HEK293 (cell line): ENCODE results near the gene KIRREL3.
"Not testable (repeated sequence)": the region's sequence is repeated elsewhere in the genome, so short reads cannot be mapped to it uniquely, and the experiment has no call there.

Experiments used
- CTCF ChIA-PET: fragments of 350-600 bp; formaldehyde crosslinking; extraction: SDS; loops from one replicate; lab custom pipeline; 2021; ENCODE audit warnings: antibody characterized with exemption; lab: Yijun Ruan, JAX
- POLR2A ChIA-PET: fragments of 300-600 bp; formaldehyde crosslinking; extraction: SDS; loops from one replicate; lab custom pipeline; 2020; ENCODE audit warnings: antibody characterized with exemption, inconsistent platforms; lab: Yijun Ruan, JAX
- H3K27ac ChIP-seq: fragments of 200-500 bp; sonication (Bioruptor generic); 2 replicates; pipeline ENCODE4 v1.5.1; 2014; ENCODE audit warnings: low read depth, low read length, control low read depth, inconsistent platforms; ENCODE audit errors: extremely low read depth
- H3K36me3 ChIP-seq, 2 experiments: fragments of 200-500 bp in 1 of 2; sonication (Bioruptor generic) in 1 of 2; 1 replicate in 1 of 2; 2 replicates in 1 of 2; pipeline ENCODE4 v1.5.1; 2014 to 2017; ENCODE audit warnings: inconsistent platforms in 2 of 2, low read length in 2 of 2; ENCODE audit not compliant: control insufficient read depth in 2 of 2, insufficient read depth in 1 of 2
- H3K4me1 ChIP-seq: fragments of 200-500 bp; sonication (Bioruptor generic); 2 replicates; pipeline ENCODE4 v1.5.1; 2014; ENCODE audit warnings: mild to moderate bottlenecking, low read length, inconsistent platforms; ENCODE audit not compliant: control insufficient read depth, insufficient read depth
- H3K4me3 ChIP-seq: 2 replicates; pipeline ENCODE4 v1.5.1; 2011; ENCODE audit warnings: low read depth, mild to moderate bottlenecking, control low read depth, low read length, moderate library complexity
- H3K9me3 ChIP-seq: fragments of 200-500 bp; sonication (Bioruptor generic); 2 replicates; pipeline ENCODE4 v1.5.1; 2014; ENCODE audit warnings: low read depth, low read length, inconsistent platforms; ENCODE audit not compliant: control insufficient read depth, insufficient read depth
- GLIS2 ChIP-seq: fragments of 450-650 bp; formaldehyde crosslinking; IDR thresholded peaks from 2 replicates; pipeline ENCODE4 v1.5.1; 2016; ENCODE audit warnings: missing biosample characterization, missing genetic modification characterization
- OSR2 ChIP-seq: fragments of 450-650 bp; formaldehyde crosslinking; IDR thresholded peaks from 2 replicates; pipeline ENCODE4 v1.5.1; 2016; ENCODE audit warnings: missing biosample characterization, missing genetic modification characterization
- SETDB1 ChIP-seq: IDR thresholded peaks from one replicate; pipeline ENCODE4 v1.6.1; 2017; ENCODE audit warnings: mild to moderate bottlenecking, low read length, moderate library complexity, mixed read lengths; ENCODE audit not compliant: insufficient read length
- ZBTB44 ChIP-seq: fragments of 450-650 bp; IDR thresholded peaks from 2 replicates; pipeline ENCODE4 v1.5.1; 2018; ENCODE audit warnings: missing biosample characterization, mild to moderate bottlenecking, missing genetic modification characterization
- ZNF148 ChIP-seq: fragments of 450-650 bp; formaldehyde crosslinking; IDR thresholded peaks from 2 replicates; pipeline ENCODE4 v1.5.0; 2017; ENCODE audit warnings: missing biosample characterization, missing genetic modification characterization, borderline replicate concordance
- ZNF155 ChIP-seq: fragments of 450-650 bp; formaldehyde crosslinking; IDR thresholded peaks from 2 replicates; pipeline ENCODE4 v1.5.1; 2016; ENCODE audit warnings: missing biosample characterization, missing genetic modification characterization
- ZNF184 ChIP-seq: fragments of 450-650 bp; IDR thresholded peaks from 2 replicates; pipeline ENCODE4 v1.5.1; 2018; ENCODE audit warnings: missing biosample characterization, mild to moderate bottlenecking, missing genetic modification characterization
- ZNF350 ChIP-seq: fragments of 450-650 bp; formaldehyde crosslinking; IDR thresholded peaks from 2 replicates; pipeline ENCODE4 v1.5.0; 2017; ENCODE audit warnings: missing biosample characterization, mild to moderate bottlenecking, missing genetic modification characterization
- ZNF366 ChIP-seq: fragments of 450-650 bp; formaldehyde crosslinking; conservative IDR thresholded peaks from 2 replicates; pipeline ENCODE4 v1.5.1; 2016; ENCODE audit warnings: missing biosample characterization, missing genetic modification characterization
- ZNF426 ChIP-seq: fragments of 450-650 bp; formaldehyde crosslinking; IDR thresholded peaks from 2 replicates; pipeline ENCODE4 v1.5.1; 2017; ENCODE audit warnings: missing biosample characterization, missing genetic modification characterization, mild to moderate bottlenecking, inconsistent platforms, moderate library complexity
- ZNF473 ChIP-seq: fragments of 450-650 bp; formaldehyde crosslinking; IDR thresholded peaks from 2 replicates; pipeline ENCODE4 v1.5.1; 2017; ENCODE audit warnings: missing biosample characterization, missing genetic modification characterization
- ZNF488 ChIP-seq: fragments of 450-650 bp; formaldehyde crosslinking; IDR thresholded peaks from 2 replicates; pipeline ENCODE4 v1.5.1; 2016; ENCODE audit warnings: missing biosample characterization, missing genetic modification characterization
- ZNF555 ChIP-seq: fragments of 450-650 bp; formaldehyde crosslinking; conservative IDR thresholded peaks from 2 replicates; pipeline ENCODE4 v1.5.1; 2017; ENCODE audit warnings: missing biosample characterization, mild to moderate bottlenecking, missing genetic modification characterization, inconsistent platforms
- ZNF558 ChIP-seq: fragments of 450-650 bp; formaldehyde crosslinking; IDR thresholded peaks from 2 replicates; pipeline ENCODE4 v1.5.1; 2016; ENCODE audit warnings: missing biosample characterization, missing genetic modification characterization
- ZNF623 ChIP-seq: fragments of 450-650 bp; formaldehyde crosslinking; IDR thresholded peaks from 2 replicates; pipeline ENCODE4 v1.5.1; 2016; ENCODE audit warnings: missing biosample characterization, missing genetic modification characterization
- ZNF645 ChIP-seq: fragments of 450-650 bp; formaldehyde crosslinking; IDR thresholded peaks from 2 replicates; pipeline ENCODE4; 2016; ENCODE audit warnings: missing biosample characterization, missing genetic modification characterization
- ZNF660 ChIP-seq: fragments of 450-650 bp; IDR thresholded peaks from 2 replicates; pipeline ENCODE4 v1.5.1; 2018; ENCODE audit warnings: missing biosample characterization, mild to moderate bottlenecking, missing genetic modification characterization
- ZNF701 ChIP-seq: fragments of 450-650 bp; formaldehyde crosslinking; IDR thresholded peaks from 2 replicates; pipeline ENCODE4 v1.5.1; 2016; ENCODE audit warnings: missing biosample characterization, missing genetic modification characterization
- ZSCAN18 ChIP-seq: fragments of 450-650 bp; formaldehyde crosslinking; IDR thresholded peaks from 2 replicates; pipeline ENCODE4 v1.5.1; 2016; ENCODE audit warnings: missing biosample characterization, missing genetic modification characterization

The KIRREL3 gene

GRCh38 chr11:126394634-126395072 lies 605.9 kb downstream of the KIRREL3 start:
- H3K4me1 ChIP-seq, H3K36me3 ChIP-seq, POLR2A ChIA-PET, H3K27ac ChIP-seq, H3K4me3 ChIP-seq, H3K9me3 ChIP-seq: not testable (repeated sequence)
- CTCF ChIA-PET = interaction anchor here (0.9 kb wide), 1 partner anchor 83 kb away, joined by 3 read pairs; no protein-coding TSS in a partner anchor

- Histone ChIP-seq H3K9me3 (no peaks in the 10 kb centered on the region), H3K36me3 (no peaks in the 10 kb centered on the region), H3K27ac (no peak overlapping the region), H3K4me1 (no peaks in the 10 kb centered on the region), H3K4me3 (no peak overlapping the region)
- ChIA-PET CTCF (no interaction called here), POLR2A (no interaction called here)
- TF ChIP-seq ZSCAN18 (tag by site-specific recombination) = no peak
- TF ChIP-seq ZNF184 = no peak
- no peak for TF ChIP-seq GLIS2
- TF ChIP-seq ZNF623 (tag by site-specific recombination) = no peak
- no peak for TF ChIP-seq ZNF555 (tag by site-specific recombination)
- TF ChIP-seq ZNF366 (tag by site-specific recombination) = no peak
- no peak for TF ChIP-seq OSR2
- TF ChIP-seq ZNF645 (tag by site-specific recombination) = no peak
- TF ChIP-seq ZNF660 (tag by site-specific recombination) = no peak
- TF ChIP-seq ZNF488 (tag by site-specific recombination) = no peak
- no peak for TF ChIP-seq ZNF155 (tag by site-specific recombination)
- TF ChIP-seq ZNF558 (tag by site-specific recombination) = no peak
- TF ChIP-seq ZBTB44 (tag by site-specific recombination) = no peak
- TF ChIP-seq ZNF473 = no peak
- no peak for TF ChIP-seq ZNF350 (tag by site-specific recombination)
- no peak for TF ChIP-seq ZNF426 (tag by site-specific recombination)
- TF ChIP-seq ZNF148 (tag by site-specific recombination) = no peak
- no peak for TF ChIP-seq SETDB1
- no peak for TF ChIP-seq ZNF701 (tag by site-specific recombination)
Measured at GRCh38 chr11:126394036-126394435, 606.5 kb downstream of the KIRREL3 start.
